Right ventricle myocardium superior (tissue), 1 donor: ENCODE results near the gene KRTAP23-1. TPM values are rescaled to one million over a fixed set of nuclear protein-coding genes. Genes with fewer than 3 reads are reported as not detected.

Source experiments
- ATAC-seq: fragments of 200-7000 bp; cut with Tn5 transposase; one replicate; pipeline ENCODE4 v1.9.1; 2020; ENCODE audit warnings: mild to moderate bottlenecking; ENCODE audit not compliant: poor library complexity
- DNase-seq: peaks from one replicate; pipeline ENCODE4 v3.0.0-alpha.2; 2020
- intact Hi-C: fragments of 100-400 bp; cut with DNase I; formaldehyde crosslinking; loops from one replicate; pipeline ENCODE4 v1.11.2; 2022
- microRNA-seq: library from miRNA; unstranded; fragments of <30 nt; microRNA quantifications from one replicate; pipeline ENCODE4 v1.2.0, GENCODE V29; 2020
- total RNA-seq: library from RNA; stranded (reverse); fragmentation: NEBNext Ultra II Directional; extraction: Animal tissue kit (Norgen Biotek cat#: 25700); gene quantifications from one replicate; pipeline ENCODE4 v1.2.1, GENCODE V29; 2021
- donor health status: DM: no; HTN: yes; CAD: no; lungs with severe emphysema.

Gene KRTAP23-1
- total RNA-seq, 1 donor from 2014 or later: not detected

GRCh38 chr21:30326390-30326789 lies 22.0 kb downstream of the KRTAP23-1 start:
- intact Hi-C loops: no loop called here
- no peak for DNase-seq
- ATAC-seq: no peak

- ATAC-seq (no peak), DNase-seq (no peak)
- intact Hi-C loops: no loop called here
These were observed 28.2 kb downstream of the KRTAP23-1 start, which contains the start of gene KRTAP26-1 for GRCh38 chr21:30320215-30320614. TSS of gene KRTAP26-1 (minus strand) at chr21:30320315. CDS start at chr21:30320035, 280 bp downstream.

GRCh38 chr21:30315701-30316100 lies 32.7 kb downstream of the KRTAP23-1 start:
- intact Hi-C loops: no loop called here
- no peak for ATAC-seq
- no peak for DNase-seq

GRCh38 chr21:30306884-30307283 lies 41.5 kb downstream of the KRTAP23-1 start:
- ATAC-seq (no peak), DNase-seq (no peak)
- intact Hi-C loops: no loop called here

GRCh38 chr21:30305136-30305535 lies 43.3 kb downstream of the KRTAP23-1 start:
- DNase-seq (no peak), ATAC-seq (no peak)
- intact Hi-C loops: no loop called here

Small RNA genes lying within 50 kb of the gene (microRNA-seq; reads per million reads assigned to microRNA genes)
- gene MIR4327: not detected

Other genes with a start within 250 kb of the KRTAP23-1 start
- not detected for gene CLDN17, start 181.8 kb downstream of the KRTAP23-1 start, total RNA-seq
- not detected for gene CLDN8, start 132.5 kb downstream of the KRTAP23-1 start, total RNA-seq
- gene KRTAP24-1, start 65.7 kb downstream of the KRTAP23-1 start, total RNA-seq: not detected
- not detected for gene KRTAP25-1, start 59.1 kb downstream of the KRTAP23-1 start, total RNA-seq
- gene KRTAP26-1, start 28.3 kb downstream of the KRTAP23-1 start, total RNA-seq: not detected
- not detected for gene KRTAP27-1, start 10.9 kb downstream of the KRTAP23-1 start, total RNA-seq
- gene KRTAP13-2, start 23.7 kb upstream of the KRTAP23-1 start, total RNA-seq: not detected
- gene KRTAP13-1, start 47.4 kb upstream of the KRTAP23-1 start, total RNA-seq: not detected
- gene KRTAP13-3, start 77.3 kb upstream of the KRTAP23-1 start, total RNA-seq: not detected
- gene KRTAP13-4, start 81.6 kb upstream of the KRTAP23-1 start, total RNA-seq: not detected
- not detected for gene KRTAP15-1, start 91.7 kb upstream of the KRTAP23-1 start, total RNA-seq
- not detected for gene KRTAP19-1, start 131.8 kb upstream of the KRTAP23-1 start, total RNA-seq
- not detected for gene KRTAP19-2, start 138.8 kb upstream of the KRTAP23-1 start, total RNA-seq
- not detected for gene KRTAP19-3, start 143.4 kb upstream of the KRTAP23-1 start, total RNA-seq
- not detected for gene KRTAP19-4, start 148.6 kb upstream of the KRTAP23-1 start, total RNA-seq
- not detected for gene KRTAP19-5, start 153.5 kb upstream of the KRTAP23-1 start, total RNA-seq
- not detected for gene KRTAP19-6, start 193.3 kb upstream of the KRTAP23-1 start, total RNA-seq
- not detected for gene KRTAP19-7, start 212.7 kb upstream of the KRTAP23-1 start, total RNA-seq
- not detected for gene KRTAP22-2, start 241.8 kb upstream of the KRTAP23-1 start, total RNA-seq
- not detected for gene KRTAP6-3, start 243.8 kb upstream of the KRTAP23-1 start, total RNA-seq